Glutamatergic neuron (in vitro differentiated cells): ENCODE data around the gene SYTL2. TPM values are rescaled to one million over a fixed set of nuclear protein-coding genes. Genes with fewer than 3 reads are reported as not detected.
A peak's percentile ranks its signal among the peaks of the same experiment; 100 is the strongest.

Source experiments
- DNase-seq: peaks from one replicate; pipeline ENCODE4 v3.0.0; 2022
- H3K27ac Mint-ChIP-seq: one replicate; pipeline ENCODE4 v1.8.0; 2020; ENCODE audit warnings: mild to moderate bottlenecking, mixed read lengths, inconsistent platforms; ENCODE audit not compliant: unreplicated experiment
- H3K27me3 Mint-ChIP-seq: one replicate; pipeline ENCODE4 v1.8.0; 2020; ENCODE audit warnings: mild to moderate bottlenecking, moderate library complexity, mixed read lengths, inconsistent platforms; ENCODE audit not compliant: unreplicated experiment
- H3K36me3 Mint-ChIP-seq: one replicate; pipeline ENCODE4 v1.8.0; 2020; ENCODE audit warnings: mild to moderate bottlenecking, mixed read lengths, inconsistent platforms; ENCODE audit not compliant: unreplicated experiment
- H3K4me1 Mint-ChIP-seq: one replicate; pipeline ENCODE4 v1.8.0; 2020; ENCODE audit warnings: mild to moderate bottlenecking, low read depth, mixed read lengths, inconsistent platforms; ENCODE audit not compliant: unreplicated experiment
- H3K4me3 Mint-ChIP-seq: one replicate; pipeline ENCODE4 v1.8.0; 2020; ENCODE audit warnings: mild to moderate bottlenecking, mixed read lengths, inconsistent platforms; ENCODE audit not compliant: unreplicated experiment
- H3K9me3 Mint-ChIP-seq: one replicate; pipeline ENCODE4 v1.8.0; 2020; ENCODE audit warnings: mild to moderate bottlenecking, moderate library complexity, mixed read lengths, inconsistent platforms; ENCODE audit not compliant: unreplicated experiment
- total RNA-seq: library from RNA; stranded (reverse); fragmentation: NEBNext Ultra II Directional; extraction: Animal tissue kit (Norgen Biotek cat#: 25700); gene quantifications from one replicate; pipeline ENCODE4 v1.2.1, GENCODE V29; 2021; ENCODE audit not compliant: unreplicated experiment
- TF ChIP-seq, protein P1 (sequence below): fragments of 200-600 bp; sonication (generic); IDR thresholded peaks from one replicate; pipeline ENCODE4 v1.5.0; 2021; ENCODE audit not compliant: partially characterized antibody, unreplicated experiment

The SYTL2 gene
- total RNA-seq, 1 donor from 2014 or later = 4.0 TPM

DNA sequence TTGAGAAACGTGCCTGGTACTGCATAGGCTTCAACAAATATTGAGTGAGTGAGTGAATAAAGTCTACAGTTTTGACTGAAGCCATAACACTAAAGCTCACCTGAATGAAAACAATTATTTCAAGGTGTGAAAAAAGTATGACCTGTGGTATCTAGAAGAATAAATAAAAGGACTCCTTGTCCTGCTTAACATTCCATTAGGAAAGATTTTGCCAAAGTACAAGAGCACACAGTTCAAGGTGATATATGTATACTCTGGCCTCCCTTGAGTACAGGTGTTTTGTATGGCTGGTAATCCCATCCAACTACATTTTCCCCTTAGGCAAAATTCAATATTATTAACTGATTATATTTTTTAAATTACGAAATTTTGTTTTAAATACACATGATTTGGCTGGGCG lies 144.3 kb downstream of the SYTL2 start:
- TF ChIP-seq, protein P1, sequence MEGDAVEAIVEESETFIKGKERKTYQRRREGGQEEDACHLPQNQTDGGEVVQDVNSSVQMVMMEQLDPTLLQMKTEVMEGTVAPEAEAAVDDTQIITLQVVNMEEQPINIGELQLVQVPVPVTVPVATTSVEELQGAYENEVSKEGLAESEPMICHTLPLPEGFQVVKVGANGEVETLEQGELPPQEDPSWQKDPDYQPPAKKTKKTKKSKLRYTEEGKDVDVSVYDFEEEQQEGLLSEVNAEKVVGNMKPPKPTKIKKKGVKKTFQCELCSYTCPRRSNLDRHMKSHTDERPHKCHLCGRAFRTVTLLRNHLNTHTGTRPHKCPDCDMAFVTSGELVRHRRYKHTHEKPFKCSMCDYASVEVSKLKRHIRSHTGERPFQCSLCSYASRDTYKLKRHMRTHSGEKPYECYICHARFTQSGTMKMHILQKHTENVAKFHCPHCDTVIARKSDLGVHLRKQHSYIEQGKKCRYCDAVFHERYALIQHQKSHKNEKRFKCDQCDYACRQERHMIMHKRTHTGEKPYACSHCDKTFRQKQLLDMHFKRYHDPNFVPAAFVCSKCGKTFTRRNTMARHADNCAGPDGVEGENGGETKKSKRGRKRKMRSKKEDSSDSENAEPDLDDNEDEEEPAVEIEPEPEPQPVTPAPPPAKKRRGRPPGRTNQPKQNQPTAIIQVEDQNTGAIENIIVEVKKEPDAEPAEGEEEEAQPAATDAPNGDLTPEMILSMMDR = no peak
- peaks cover 16% of the 10 kb centered on the region for H3K9me3 Mint-ChIP-seq
- H3K27me3 Mint-ChIP-seq = peaks cover 12% of the 10 kb centered on the region

DNA sequence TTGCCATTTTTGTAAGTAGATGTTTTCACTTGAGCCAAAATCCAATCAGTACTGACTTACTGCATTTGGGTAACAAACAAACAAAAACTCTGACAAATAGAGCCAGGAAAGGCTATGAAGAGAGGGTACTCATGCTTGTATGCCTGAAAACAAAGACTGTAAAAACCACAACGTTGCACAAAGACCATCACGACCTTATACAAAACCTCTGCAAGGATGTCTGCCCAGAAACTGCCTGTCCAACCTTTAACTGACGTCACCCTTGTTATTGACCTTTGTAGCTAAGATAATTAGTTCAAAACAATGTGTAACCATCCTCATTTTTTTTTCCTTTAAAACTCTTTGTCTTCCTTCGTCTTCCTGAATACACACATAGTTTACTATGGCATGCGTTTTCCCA lies 145.2 kb downstream of the SYTL2 start:
- DNase-seq = no peak
- peaks cover 12% of the 10 kb centered on the region for H3K27me3 Mint-ChIP-seq
- peaks cover 16% of the 10 kb centered on the region for H3K9me3 Mint-ChIP-seq
- H3K27ac Mint-ChIP-seq = peak overlapping the region; percentile 6
- peak overlapping the region; percentile 53 for H3K4me3 Mint-ChIP-seq
- TF ChIP-seq, protein P1 = no peak
- no peaks in the 10 kb centered on the region for H3K36me3 Mint-ChIP-seq
- H3K4me1 Mint-ChIP-seq = peaks cover 5% of the 10 kb centered on the region

More for the DNA sequence above, 144.3 kb downstream of the SYTL2 start:
- H3K36me3 Mint-ChIP-seq = no peaks in the 10 kb centered on the region
- DNase-seq = no peak
- no peak overlapping the region for H3K27ac Mint-ChIP-seq
- no peak overlapping the region for H3K4me3 Mint-ChIP-seq
- H3K4me1 Mint-ChIP-seq = no peaks in the 10 kb centered on the region

DNA sequence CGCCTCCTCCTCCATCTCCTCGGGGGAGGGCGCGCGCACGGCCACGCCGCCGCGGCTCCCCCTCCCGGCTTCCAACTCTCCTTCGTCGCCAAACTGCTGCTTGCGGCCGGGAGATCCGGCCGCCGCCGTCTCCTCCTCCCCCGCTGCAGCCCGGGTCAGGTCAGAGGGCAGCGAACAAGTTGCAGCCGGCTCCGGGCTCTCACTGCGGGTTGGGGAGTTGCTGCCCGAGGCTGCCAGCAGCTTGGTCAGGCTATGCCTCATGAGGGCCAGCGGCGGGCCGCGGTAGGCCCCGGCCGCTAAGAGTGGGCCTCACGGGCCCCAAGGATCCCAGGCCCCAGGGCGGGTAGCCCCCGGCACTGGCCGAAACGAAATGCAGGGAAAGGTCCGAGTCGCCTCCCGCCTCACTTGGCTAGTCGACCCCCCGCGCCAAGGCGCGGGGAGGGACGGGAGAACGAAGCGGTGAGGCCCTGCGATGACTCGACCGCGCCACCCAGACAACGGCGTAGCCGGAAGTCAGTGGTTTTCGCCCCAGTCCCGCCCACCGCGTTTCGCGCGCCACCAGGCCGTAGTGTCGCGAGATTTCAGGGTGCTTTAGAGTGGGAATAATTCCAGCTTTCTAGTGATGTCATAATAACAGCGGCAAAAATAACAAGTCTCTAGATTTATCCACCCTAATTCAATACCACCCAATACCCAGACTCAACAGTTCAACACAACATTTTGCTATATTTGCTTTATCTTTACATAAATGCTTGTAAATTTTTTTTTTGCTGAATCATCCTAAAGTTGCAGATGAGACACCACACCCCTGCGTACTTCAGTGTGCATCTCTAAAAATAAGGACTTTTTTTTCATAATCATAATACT lies 146.1 kb downstream of the SYTL2 start, which contains the start of gene CREBZF:
TSS of gene CREBZF (minus strand) at position 515 of the 867 bp plus-strand sequence. CDS start at position 261, 254 bp downstream.
- Mint-ChIP-seq H3K36me3 (no peaks in the 10 kb centered on the region), H3K27ac (peak within 1 kb of the TSS; percentile 97), H3K4me1 (peaks cover 5% of the 10 kb centered on the region), H3K27me3 (peaks cover 14% of the 10 kb centered on the region), H3K4me3 (peak within 1 kb of the TSS; percentile 98), H3K9me3 (peaks cover 16% of the 10 kb centered on the region)
- DNase-seq = peak; percentile 96
- TF ChIP-seq, protein P1 = no peak

DNA sequence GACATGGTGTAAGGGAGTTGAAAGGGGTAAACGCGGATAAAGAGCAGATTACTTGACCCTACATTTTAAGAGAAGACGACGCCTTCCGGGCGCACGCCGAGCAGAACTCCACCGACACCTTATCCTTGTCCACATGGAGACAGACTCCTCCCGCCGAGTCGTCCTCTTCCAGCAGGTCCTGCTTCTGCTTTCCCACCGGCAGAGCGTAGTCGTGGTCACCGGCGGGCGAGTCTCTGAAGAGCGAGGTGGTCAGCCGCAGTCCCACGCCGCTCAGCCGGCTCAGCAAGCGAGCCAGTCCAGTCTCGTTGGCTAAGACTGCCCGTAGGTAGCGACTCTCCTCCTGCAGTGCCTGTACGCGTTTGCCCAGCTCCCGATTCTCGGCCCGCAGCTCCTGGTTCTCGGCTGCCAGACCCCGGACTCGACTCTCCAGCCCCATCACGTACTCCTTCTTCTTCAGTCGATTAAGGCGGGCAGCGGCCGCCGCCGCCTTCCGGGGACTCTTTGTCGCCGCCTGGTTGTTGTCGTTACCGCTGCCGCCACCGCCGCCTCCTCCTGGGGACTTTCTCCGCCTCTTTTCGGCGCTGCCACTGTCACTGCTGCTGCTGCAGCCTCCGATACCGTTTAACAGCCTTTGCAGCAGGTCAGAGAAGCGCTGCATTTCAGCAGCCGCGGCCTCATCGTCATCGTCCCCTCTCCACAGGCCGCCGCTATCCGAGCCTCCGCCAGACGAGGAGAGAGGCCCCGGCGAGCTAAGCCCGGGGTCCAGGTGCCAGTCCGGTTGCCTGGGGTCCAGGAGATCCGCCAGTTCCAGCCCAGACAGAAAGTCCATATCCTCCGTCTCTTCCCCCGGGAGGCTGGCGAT lies 147.0 kb downstream of the SYTL2 start:
- H3K27ac Mint-ChIP-seq = peak overlapping the region; percentile 97
- H3K27me3 Mint-ChIP-seq = peaks cover 13% of the 10 kb centered on the region
- TF ChIP-seq, protein P1 = peak; percentile 26
- peaks cover 16% of the 10 kb centered on the region for H3K9me3 Mint-ChIP-seq
- peak; percentile 86 for DNase-seq
- no peaks in the 10 kb centered on the region for H3K36me3 Mint-ChIP-seq
- peak overlapping the region; percentile 98 for H3K4me3 Mint-ChIP-seq
- H3K4me1 Mint-ChIP-seq = peaks cover 5% of the 10 kb centered on the region
